Gastrocnemius medialis (tissue), 4 donors: ENCODE measurements around the gene TNFAIP8L1.

Source experiments
- CTCF ChIP-seq, 5 experiments: fragments of 450-650 bp in 3 of 5; fragments of 200-600 bp in 2 of 5; sonication (generic) in 2 of 5; IDR thresholded peaks in 4 of 5; conservative IDR thresholded peaks in 1 of 5; 1 replicate in 4 of 5; 2 replicates in 1 of 5; pipeline ENCODE4 v1.5.1; 2016 to 2019; ENCODE audit warnings: antibody characterized with exemption in 5 of 5, mild to moderate bottlenecking in 3 of 5, moderate library complexity in 3 of 5
- POLR2A ChIP-seq, 2 donors: fragments of 450-650 bp; IDR thresholded peaks; one replicate each; pipeline ENCODE4 v1.6.1; 2017; ENCODE audit warnings: antibody characterized with exemption in 2 of 2, mild to moderate bottlenecking in 2 of 2, moderate library complexity in 2 of 2

GRCh38 chr19:4624301-4624700, 15.0 kb upstream of the TNFAIP8L1 start:
- TF ChIP-seq CTCF (IDR thresholded peaks at IDR 0.05 in 4 of 5, conservative IDR thresholded peaks at IDR 0.05 in 1 of 5) (no peak), POLR2A (IDR thresholded peaks at IDR 0.05) (no peak)
